ENCODE results near the gene RAD21L1.
"Not testable (repeated sequence)": the region's sequence is repeated elsewhere in the genome, so short reads cannot be mapped to it uniquely, and the experiment has no call there.

Gene RAD21L1

DNA sequence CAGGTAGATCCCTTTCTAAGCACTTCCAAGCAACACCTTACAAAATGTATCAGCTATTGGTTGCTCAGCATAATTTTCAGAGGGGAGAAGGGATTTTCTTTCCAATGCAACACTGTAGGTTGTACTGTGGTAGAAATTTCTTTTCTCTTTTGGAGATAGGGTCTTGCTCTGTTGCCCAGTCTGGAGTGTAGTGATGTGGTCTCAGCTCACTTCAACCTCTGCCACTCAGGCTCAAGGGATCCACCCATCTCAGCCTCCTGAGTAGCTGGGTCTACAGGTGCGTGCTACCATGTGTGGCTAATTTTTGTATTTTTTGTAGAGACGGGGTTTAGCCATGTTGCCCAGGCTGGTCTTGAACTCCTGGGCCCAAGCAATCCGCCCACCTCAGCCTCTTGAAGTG is 16.3 kb downstream of the RAD21L1 start:
- H3K4me3 ChIP-seq (replicated peaks in 1 of 2; ENCODE audit: low read depth in 2 of 2, low read length in 2 of 2): no peak overlapping the region
- no peak for DNase-seq (ENCODE audit: low read depth in 2 of 2)
- TF ChIP-seq, protein P1, sequence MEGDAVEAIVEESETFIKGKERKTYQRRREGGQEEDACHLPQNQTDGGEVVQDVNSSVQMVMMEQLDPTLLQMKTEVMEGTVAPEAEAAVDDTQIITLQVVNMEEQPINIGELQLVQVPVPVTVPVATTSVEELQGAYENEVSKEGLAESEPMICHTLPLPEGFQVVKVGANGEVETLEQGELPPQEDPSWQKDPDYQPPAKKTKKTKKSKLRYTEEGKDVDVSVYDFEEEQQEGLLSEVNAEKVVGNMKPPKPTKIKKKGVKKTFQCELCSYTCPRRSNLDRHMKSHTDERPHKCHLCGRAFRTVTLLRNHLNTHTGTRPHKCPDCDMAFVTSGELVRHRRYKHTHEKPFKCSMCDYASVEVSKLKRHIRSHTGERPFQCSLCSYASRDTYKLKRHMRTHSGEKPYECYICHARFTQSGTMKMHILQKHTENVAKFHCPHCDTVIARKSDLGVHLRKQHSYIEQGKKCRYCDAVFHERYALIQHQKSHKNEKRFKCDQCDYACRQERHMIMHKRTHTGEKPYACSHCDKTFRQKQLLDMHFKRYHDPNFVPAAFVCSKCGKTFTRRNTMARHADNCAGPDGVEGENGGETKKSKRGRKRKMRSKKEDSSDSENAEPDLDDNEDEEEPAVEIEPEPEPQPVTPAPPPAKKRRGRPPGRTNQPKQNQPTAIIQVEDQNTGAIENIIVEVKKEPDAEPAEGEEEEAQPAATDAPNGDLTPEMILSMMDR (IDR thresholded peaks at IDR 0.05; ENCODE audit: low read depth, low read length): no peak

DNA sequence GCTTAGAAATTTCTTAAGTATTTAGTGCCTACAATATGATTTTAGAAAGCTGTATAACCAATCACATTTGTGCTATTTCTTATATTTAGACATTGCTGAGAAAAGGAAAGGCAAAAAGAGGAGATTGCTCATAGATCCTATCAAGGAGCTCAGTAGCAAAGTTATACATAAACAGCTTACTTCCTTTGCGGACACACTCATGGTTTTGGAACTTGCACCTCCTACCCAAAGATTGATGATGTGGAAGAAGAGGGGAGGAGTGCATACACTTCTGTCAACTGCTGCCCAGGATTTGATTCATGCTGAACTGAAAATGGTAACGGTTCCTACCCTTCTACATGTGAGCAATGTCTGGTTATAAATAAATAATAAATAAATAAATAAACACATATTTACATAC is 16.7 kb downstream of the RAD21L1 start:
- no peak overlapping the region for H3K4me3 ChIP-seq (replicated peaks in 1 of 2; ENCODE audit: low read depth in 2 of 2, low read length in 2 of 2)
- TF ChIP-seq, protein P1 (IDR thresholded peaks at IDR 0.05; ENCODE audit: low read depth, low read length): no peak
- DNase-seq (ENCODE audit: low read depth in 2 of 2): peak; percentile 62 to 92

DNA sequence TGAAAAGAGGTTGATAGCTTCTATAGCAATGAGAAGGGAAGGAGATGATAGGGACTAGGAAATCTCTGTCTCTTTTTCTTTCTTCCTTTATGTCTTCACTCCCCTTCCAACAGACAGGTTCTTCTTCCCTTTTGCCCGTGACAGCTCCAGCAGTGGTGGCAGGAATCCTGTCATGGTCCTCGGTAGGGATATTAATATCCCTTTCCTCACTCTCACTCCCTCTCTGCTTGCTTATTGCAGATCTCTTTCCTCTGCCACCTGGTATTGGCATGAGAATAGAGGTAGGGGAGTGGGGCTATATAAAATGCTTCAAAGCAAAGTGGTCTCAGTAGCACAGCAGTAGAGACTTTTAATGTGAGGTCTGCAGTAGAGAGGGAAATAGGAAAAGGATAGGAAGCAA is 19.7 kb downstream of the RAD21L1 start:
- H3K4me3 ChIP-seq (replicated peaks in 1 of 2; ENCODE audit: low read depth in 2 of 2, low read length in 2 of 2): no peak overlapping the region
- TF ChIP-seq, protein P1 (IDR thresholded peaks at IDR 0.05; ENCODE audit: low read depth, low read length): no peak
- DNase-seq (ENCODE audit: low read depth in 2 of 2): no peak

DNA sequence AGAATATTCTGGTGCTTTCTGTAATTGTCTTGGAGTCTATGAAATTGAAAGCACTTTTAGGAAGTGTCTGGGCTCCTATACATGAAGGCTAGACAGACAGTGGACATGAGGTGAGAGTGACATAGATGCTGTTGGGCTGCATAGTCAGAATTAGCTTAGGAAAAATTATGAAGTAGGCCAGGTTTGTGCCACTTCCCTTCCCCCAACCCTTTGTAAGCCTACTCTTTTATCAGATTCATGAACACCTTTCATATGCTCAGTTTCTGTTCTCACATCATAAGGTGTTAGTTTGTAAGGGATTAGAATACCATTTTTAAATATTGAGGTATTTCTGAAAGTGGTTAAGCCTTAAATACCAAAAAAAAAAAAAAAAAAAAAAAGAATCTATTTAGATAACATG is 21.8 kb downstream of the RAD21L1 start:
- H3K4me3 ChIP-seq (replicated peaks in 1 of 2; ENCODE audit: low read depth in 2 of 2, low read length in 2 of 2): no peak overlapping the region
- DNase-seq (ENCODE audit: low read depth in 2 of 2): no peak
- TF ChIP-seq, protein P1 (IDR thresholded peaks at IDR 0.05; ENCODE audit: low read depth, low read length): no peak

DNA sequence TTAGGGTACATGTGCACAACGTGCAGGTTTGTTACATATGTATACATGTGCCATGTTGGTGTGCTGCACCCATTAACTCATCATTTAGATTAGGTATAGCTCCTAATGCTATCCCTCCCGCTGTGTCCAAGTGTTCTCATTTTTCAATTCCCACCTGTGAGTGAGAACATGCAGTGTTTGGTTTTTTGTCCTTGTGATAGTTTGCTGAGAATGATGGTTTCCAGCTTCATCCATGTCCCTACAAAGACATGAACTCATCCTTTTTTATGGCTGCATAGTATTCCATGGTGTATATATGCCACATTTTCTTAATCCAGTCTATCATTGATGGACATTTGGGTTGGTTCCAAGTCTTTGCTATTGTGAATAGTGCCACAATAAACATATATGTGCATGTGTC is 24.4 kb downstream of the RAD21L1 start:
- not testable (repeated sequence) for DNase-seq (ENCODE audit: low read depth in 2 of 2); H3K4me3 ChIP-seq (replicated peaks in 1 of 2; ENCODE audit: low read depth in 2 of 2, low read length in 2 of 2)

DNA sequence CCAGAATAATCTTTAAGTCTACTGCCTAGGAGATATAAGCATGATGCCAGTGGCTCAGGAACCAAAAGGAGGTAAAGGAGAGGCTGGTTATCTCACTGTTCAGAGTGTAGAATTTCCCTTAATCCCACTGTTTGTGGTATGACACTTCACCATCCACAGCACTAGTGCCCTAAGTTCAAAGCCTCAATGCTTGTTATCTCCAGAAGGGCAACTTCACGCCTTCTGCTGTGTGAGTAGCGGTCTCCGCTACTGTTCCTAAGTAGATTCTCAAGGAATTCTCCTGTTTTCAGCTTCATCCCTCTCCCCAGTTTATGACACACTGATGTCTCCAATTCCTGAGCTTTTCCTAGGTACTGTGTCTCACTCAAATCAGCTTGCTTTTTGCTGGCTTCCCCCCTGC is 26.6 kb downstream of the RAD21L1 start:
- no peak for DNase-seq (ENCODE audit: low read depth in 2 of 2)
- H3K4me3 ChIP-seq (replicated peaks in 1 of 2; ENCODE audit: low read depth in 2 of 2, low read length in 2 of 2): no peak overlapping the region
- TF ChIP-seq, protein P1 (IDR thresholded peaks at IDR 0.05; ENCODE audit: low read depth, low read length): no peak

DNA sequence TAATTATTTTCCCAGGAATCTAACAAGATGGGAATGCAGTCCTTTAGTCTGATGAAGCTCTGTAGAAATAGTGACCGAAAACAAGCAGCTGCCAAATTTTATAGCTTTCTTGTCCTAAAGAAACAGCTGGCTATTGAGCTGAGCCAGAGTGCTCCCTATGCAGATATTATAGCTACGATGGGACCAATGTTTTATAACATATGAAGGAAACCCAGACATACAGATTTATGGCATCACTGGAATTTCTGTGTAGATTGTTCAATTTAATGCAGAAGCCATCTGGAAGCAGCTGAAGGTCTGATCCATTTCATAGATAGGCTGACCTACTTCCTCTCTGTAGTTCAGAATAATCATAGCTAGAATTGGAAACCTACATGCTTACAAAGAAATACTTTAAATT is 28.4 kb downstream of the RAD21L1 start:
- no peak overlapping the region for H3K4me3 ChIP-seq (replicated peaks in 1 of 2; ENCODE audit: low read depth in 2 of 2, low read length in 2 of 2)
- no peak for DNase-seq (ENCODE audit: low read depth in 2 of 2)
- TF ChIP-seq, protein P1 (IDR thresholded peaks at IDR 0.05; ENCODE audit: low read depth, low read length): no peak
